ENCODE measurements around the gene SHANK3. TPM values are rescaled to one million over a fixed set of nuclear protein-coding genes. Genes with fewer than 3 reads are reported as not detected.

Gene SHANK3
- total RNA-seq, 1 donor from 2014 or later = 10.6 TPM

- H3K4me3 Mint-ChIP-seq (ENCODE audit: unreplicated experiment) = no peak overlapping the region
- Histone ChIP-seq H3K36me3 (ENCODE audit: insufficient read depth, low read length) (no peaks in the 10 kb centered on the region), H3K27me3 (ENCODE audit: insufficient read depth, low read length) (peaks cover 16% of the 10 kb centered on the region), H3K4me1 (ENCODE audit: insufficient read depth, low read length) (peaks cover 2% of the 10 kb centered on the region), H3K79me2 (ENCODE audit: insufficient read depth, low read length) (no peaks in the 10 kb centered on the region), H3K9ac (ENCODE audit: low read length) (no peak overlapping the region), H3K9me3 (ENCODE audit: insufficient read depth, low read depth, low read length) (peaks cover 4% of the 10 kb centered on the region), H3K27ac (ENCODE audit: low read depth, low read length) (no peak overlapping the region), H3K4me3 (ENCODE audit: insufficient read depth, low read depth, low read length) (no peak overlapping the region), H4K20me1 (ENCODE audit: insufficient read depth, low read length) (no peaks in the 10 kb centered on the region), H3K4me2 (ENCODE audit: low read length) (no peak overlapping the region), H2AFZ (ENCODE audit: low read depth, low read length) (no peak overlapping the region)
- H3K4me1 Mint-ChIP-seq (ENCODE audit: low read depth, unreplicated experiment) = peaks cover 5% of the 10 kb centered on the region
- no peak for FAIRE-seq
- no peak overlapping the region for H3K27ac Mint-ChIP-seq (ENCODE audit: unreplicated experiment)
- no peak for TF ChIP-seq CTCF (IDR thresholded peaks at IDR 0.05; ENCODE audit: insufficient read depth, low read depth, low read length)
- no peak for TF ChIP-seq EZH2 (IDR thresholded peaks at IDR 0.05; ENCODE audit: insufficient read depth, low read length)
- H3K36me3 Mint-ChIP-seq (ENCODE audit: low read depth, unreplicated experiment) = no peaks in the 10 kb centered on the region
- peaks cover 4% of the 10 kb centered on the region for H3K9me3 Mint-ChIP-seq (ENCODE audit: unreplicated experiment)
- H3K27me3 Mint-ChIP-seq (ENCODE audit: low read depth, unreplicated experiment) = peaks cover 15% of the 10 kb centered on the region
- no peak for DNase-seq (ENCODE audit: low read depth)
Observed at GRCh38 chr22:50670914-50671538, 1.6 kb upstream of the SHANK3 start.

- Histone ChIP-seq H3K9me3 (ENCODE audit: insufficient read depth, low read depth, low read length) (peaks cover 4% of the 10 kb centered on the region), H3K4me3 (ENCODE audit: insufficient read depth, low read depth, low read length) (no peak overlapping the region), H3K4me1 (ENCODE audit: insufficient read depth, low read length) (peaks cover 2% of the 10 kb centered on the region), H3K79me2 (ENCODE audit: insufficient read depth, low read length) (no peaks in the 10 kb centered on the region), H3K27me3 (ENCODE audit: insufficient read depth, low read length) (peaks cover 16% of the 10 kb centered on the region), H3K36me3 (ENCODE audit: insufficient read depth, low read length) (no peaks in the 10 kb centered on the region), H2AFZ (ENCODE audit: low read depth, low read length) (no peak overlapping the region), H3K27ac (ENCODE audit: low read depth, low read length) (no peak overlapping the region), H4K20me1 (ENCODE audit: insufficient read depth, low read length) (no peaks in the 10 kb centered on the region), H3K4me2 (ENCODE audit: low read length) (no peak overlapping the region), H3K9ac (ENCODE audit: low read length) (no peak overlapping the region)
- Mint-ChIP-seq H3K27me3 (ENCODE audit: low read depth, unreplicated experiment) (peaks cover 18% of the 10 kb centered on the region), H3K36me3 (ENCODE audit: low read depth, unreplicated experiment) (no peaks in the 10 kb centered on the region), H3K9me3 (ENCODE audit: unreplicated experiment) (peaks cover 6% of the 10 kb centered on the region), H3K4me1 (ENCODE audit: low read depth, unreplicated experiment) (peaks cover 3% of the 10 kb centered on the region), H3K4me3 (ENCODE audit: unreplicated experiment) (no peak overlapping the region), H3K27ac (ENCODE audit: unreplicated experiment) (no peak overlapping the region)
- FAIRE-seq (no peak), DNase-seq (ENCODE audit: low read depth) (no peak)
- no peak for TF ChIP-seq EZH2 (IDR thresholded peaks at IDR 0.05; ENCODE audit: insufficient read depth, low read length)
- no peak for TF ChIP-seq CTCF (IDR thresholded peaks at IDR 0.05; ENCODE audit: insufficient read depth, low read depth, low read length)
Observed at GRCh38 chr22:50671641-50672040, 982 bp upstream of the SHANK3 start.

- TF ChIP-seq CTCF (IDR thresholded peaks at IDR 0.05; ENCODE audit: insufficient read depth, low read depth, low read length) (no peak), EZH2 (IDR thresholded peaks at IDR 0.05; ENCODE audit: insufficient read depth, low read length) (no peak)
- Histone ChIP-seq H3K27me3 (ENCODE audit: insufficient read depth, low read length) (peaks cover 16% of the 10 kb centered on the region), H3K4me3 (ENCODE audit: insufficient read depth, low read depth, low read length) (no peak overlapping the region), H2AFZ (ENCODE audit: low read depth, low read length) (no peak overlapping the region), H3K9ac (ENCODE audit: low read length) (no peak overlapping the region), H3K4me2 (ENCODE audit: low read length) (no peak overlapping the region), H3K79me2 (ENCODE audit: insufficient read depth, low read length) (no peaks in the 10 kb centered on the region), H3K36me3 (ENCODE audit: insufficient read depth, low read length) (no peaks in the 10 kb centered on the region), H3K27ac (ENCODE audit: low read depth, low read length) (no peak overlapping the region), H3K9me3 (ENCODE audit: insufficient read depth, low read depth, low read length) (peaks cover 4% of the 10 kb centered on the region), H4K20me1 (ENCODE audit: insufficient read depth, low read length) (no peaks in the 10 kb centered on the region), H3K4me1 (ENCODE audit: insufficient read depth, low read length) (peaks cover 2% of the 10 kb centered on the region)
- H3K36me3 Mint-ChIP-seq (ENCODE audit: low read depth, unreplicated experiment) = no peaks in the 10 kb centered on the region
- H3K9me3 Mint-ChIP-seq (ENCODE audit: unreplicated experiment) = peaks cover 6% of the 10 kb centered on the region
- H3K4me1 Mint-ChIP-seq (ENCODE audit: low read depth, unreplicated experiment) = peaks cover 3% of the 10 kb centered on the region
- no peak overlapping the region for H3K27ac Mint-ChIP-seq (ENCODE audit: unreplicated experiment)
- peaks cover 18% of the 10 kb centered on the region for H3K27me3 Mint-ChIP-seq (ENCODE audit: low read depth, unreplicated experiment)
- no peak for DNase-seq (ENCODE audit: low read depth)
- H3K4me3 Mint-ChIP-seq (ENCODE audit: unreplicated experiment) = no peak overlapping the region
- no peak for FAIRE-seq
Observed at GRCh38 chr22:50672041-50672440, 582 bp upstream of the SHANK3 start.
